Karpas-422 (cell line): ENCODE measurements around the gene SUPT3H. TPM values are rescaled to one million over a fixed set of nuclear protein-coding genes. Genes with fewer than 3 reads are reported as not detected.

Experiments used
- DNase-seq: peaks from one replicate; pipeline ENCODE4 v3.0.0-alpha.2; 2015
- H2AFZ ChIP-seq: fragments of 200-600 bp; sonication (generic); 2 replicates; pipeline ENCODE4 v1.6.1; 2014; ENCODE audit warnings: antibody characterized with exemption, low read length, mixed read lengths
- H3K27ac ChIP-seq: fragments of 200-600 bp; sonication (generic); 2 replicates; pipeline ENCODE4 v1.5.1; 2014; ENCODE audit warnings: mild to moderate bottlenecking, low read length, moderate library complexity
- H3K27me3 ChIP-seq: fragments of 200-600 bp; sonication (generic); 2 replicates; pipeline ENCODE4 v1.6.1; 2014; ENCODE audit warnings: low read length, mixed read lengths
- H3K36me3 ChIP-seq: fragments of 200-600 bp; sonication (generic); 2 replicates; pipeline ENCODE4 v1.6.1; 2014; ENCODE audit warnings: low read length, mixed read lengths; ENCODE audit not compliant: insufficient read depth
- H3K4me1 ChIP-seq: fragments of 200-600 bp; sonication (generic); 2 replicates; pipeline ENCODE4 v1.6.1; 2014; ENCODE audit warnings: mild to moderate bottlenecking, low read length, mixed read lengths
- H3K4me2 ChIP-seq: fragments of 200-600 bp; sonication (generic); 2 replicates; pipeline ENCODE4 v1.6.1; 2014; ENCODE audit warnings: low read length, low read depth, mild to moderate bottlenecking; ENCODE audit not compliant: poor library complexity, severe bottlenecking
- H3K4me3 ChIP-seq: fragments of 200-600 bp; sonication (generic); 2 replicates; pipeline ENCODE4 v1.5.1; 2014; ENCODE audit warnings: mild to moderate bottlenecking, antibody characterized with exemption, low read length, mixed read lengths
- H3K79me2 ChIP-seq: fragments of 200-600 bp; sonication (generic); 2 replicates; pipeline ENCODE4 v1.6.1; 2014; ENCODE audit warnings: mild to moderate bottlenecking, low read length, mixed read lengths
- H3K9ac ChIP-seq: fragments of 200-600 bp; sonication (generic); 2 replicates; pipeline ENCODE4 v1.6.0; 2014; ENCODE audit warnings: low read length
- H3K9me2 ChIP-seq: fragments of 200-600 bp; sonication (generic), shearing (Covaris generic); replicated peaks from 2 replicates; pipeline ENCODE4 v1.6.0; 2014; ENCODE audit warnings: mild to moderate bottlenecking, low read length, moderate library complexity; ENCODE audit not compliant: insufficient read depth
- H3K9me3 ChIP-seq: fragments of 300-700, 200-600 bp; sonication (generic); 2 replicates; pipeline ENCODE4 v1.6.1; 2014; ENCODE audit warnings: low read length, mixed read lengths
- H4K20me1 ChIP-seq: fragments of 200-600 bp; sonication (generic); 2 replicates; pipeline ENCODE4 v1.6.1; 2014; ENCODE audit warnings: mild to moderate bottlenecking, antibody characterized with exemption, low read length, low read depth; ENCODE audit not compliant: insufficient read depth
- total RNA-seq: library from RNA; depleted of rRNA; stranded (reverse); fragments of >200 nt; shearing (Covaris generic); gene quantifications from 2 replicates; pipeline ENCODE4 v1.2.3, GENCODE V29; 2014; ENCODE audit warnings: low replicate concordance

The SUPT3H gene
- total RNA-seq, 1 experiment from 2014 or later: 2.6 TPM

- no peaks in the 10 kb centered on the region for H4K20me1 ChIP-seq
- no peak overlapping the region for H3K4me2 ChIP-seq
- no peak overlapping the region for H3K4me3 ChIP-seq
- H2AFZ ChIP-seq: no peak overlapping the region
- no peaks in the 10 kb centered on the region for H3K9me2 ChIP-seq
- H3K36me3 ChIP-seq: no peaks in the 10 kb centered on the region
- no peak overlapping the region for H3K9ac ChIP-seq
- H3K27me3 ChIP-seq: no peaks in the 10 kb centered on the region
- no peak overlapping the region for H3K27ac ChIP-seq
- no peaks in the 10 kb centered on the region for H3K4me1 ChIP-seq
- H3K79me2 ChIP-seq: no peaks in the 10 kb centered on the region
- no peak for DNase-seq
- H3K9me3 ChIP-seq: no peaks in the 10 kb centered on the region
Measured at GRCh38 chr6:45098256-45098655, 279.5 kb downstream of the SUPT3H start.

GRCh38 chr6:45094831-45095230 lies 282.9 kb downstream of the SUPT3H start:
- no peaks in the 10 kb centered on the region for H3K9me2 ChIP-seq

GRCh38 chr6:45092135-45092534 lies 285.6 kb downstream of the SUPT3H start:
- Histone ChIP-seq H3K4me3 (no peak overlapping the region), H3K27me3 (no peaks in the 10 kb centered on the region), H3K9me3 (no peaks in the 10 kb centered on the region), H2AFZ (no peak overlapping the region), H3K9me2 (no peaks in the 10 kb centered on the region), H4K20me1 (no peaks in the 10 kb centered on the region), H3K9ac (no peak overlapping the region), H3K4me2 (no peak overlapping the region), H3K27ac (no peak overlapping the region), H3K4me1 (no peaks in the 10 kb centered on the region), H3K36me3 (no peaks in the 10 kb centered on the region), H3K79me2 (no peaks in the 10 kb centered on the region)
- no peak for DNase-seq

More at GRCh38 chr6:45094831-45095230, 282.9 kb downstream of the SUPT3H start:
- no peaks in the 10 kb centered on the region for H3K79me2 ChIP-seq
- H3K36me3 ChIP-seq: no peaks in the 10 kb centered on the region
- no peak overlapping the region for H3K9ac ChIP-seq
- no peaks in the 10 kb centered on the region for H4K20me1 ChIP-seq
- H3K4me2 ChIP-seq: no peak overlapping the region
- no peak overlapping the region for H3K27ac ChIP-seq
- H3K27me3 ChIP-seq: no peaks in the 10 kb centered on the region
- no peaks in the 10 kb centered on the region for H3K9me3 ChIP-seq
- H3K4me3 ChIP-seq: no peak overlapping the region
- no peaks in the 10 kb centered on the region for H3K4me1 ChIP-seq
- DNase-seq: no peak
- no peak overlapping the region for H2AFZ ChIP-seq

- no peak overlapping the region for H3K27ac ChIP-seq
- H3K27me3 ChIP-seq: no peaks in the 10 kb centered on the region
- no peak overlapping the region for H3K4me2 ChIP-seq
- H3K9ac ChIP-seq: no peak overlapping the region
- H3K9me3 ChIP-seq: no peaks in the 10 kb centered on the region
- no peaks in the 10 kb centered on the region for H4K20me1 ChIP-seq
- no peak overlapping the region for H3K4me3 ChIP-seq
- no peaks in the 10 kb centered on the region for H3K9me2 ChIP-seq
- DNase-seq: peak; percentile 43
- H3K36me3 ChIP-seq: no peaks in the 10 kb centered on the region
- H3K4me1 ChIP-seq: no peaks in the 10 kb centered on the region
- no peaks in the 10 kb centered on the region for H3K79me2 ChIP-seq
- no peak overlapping the region for H2AFZ ChIP-seq
Measured at GRCh38 chr6:45086360-45087084, 291.2 kb downstream of the SUPT3H start.

GRCh38 chr6:45084257-45084656 lies 293.5 kb downstream of the SUPT3H start:
- DNase-seq: no peak
- no peaks in the 10 kb centered on the region for H3K27me3 ChIP-seq
- no peak overlapping the region for H2AFZ ChIP-seq
- H3K4me3 ChIP-seq: no peak overlapping the region
- no peaks in the 10 kb centered on the region for H3K79me2 ChIP-seq
- no peaks in the 10 kb centered on the region for H4K20me1 ChIP-seq
- no peaks in the 10 kb centered on the region for H3K9me3 ChIP-seq
- no peak overlapping the region for H3K27ac ChIP-seq
- H3K9ac ChIP-seq: no peak overlapping the region
- no peaks in the 10 kb centered on the region for H3K36me3 ChIP-seq
- H3K4me1 ChIP-seq: no peaks in the 10 kb centered on the region
- no peak overlapping the region for H3K4me2 ChIP-seq
- H3K9me2 ChIP-seq: no peaks in the 10 kb centered on the region

- H3K9me2 ChIP-seq: no peaks in the 10 kb centered on the region
- H3K4me3 ChIP-seq: no peak overlapping the region
- H3K27me3 ChIP-seq: no peaks in the 10 kb centered on the region
- no peak overlapping the region for H2AFZ ChIP-seq
- no peak overlapping the region for H3K9ac ChIP-seq
- H3K4me1 ChIP-seq: no peaks in the 10 kb centered on the region
- DNase-seq: no peak
- H3K27ac ChIP-seq: no peak overlapping the region
- no peak overlapping the region for H3K4me2 ChIP-seq
- no peaks in the 10 kb centered on the region for H3K9me3 ChIP-seq
- H3K79me2 ChIP-seq: no peaks in the 10 kb centered on the region
- H4K20me1 ChIP-seq: no peaks in the 10 kb centered on the region
- no peaks in the 10 kb centered on the region for H3K36me3 ChIP-seq
Measured at GRCh38 chr6:45082091-45082490, 295.6 kb downstream of the SUPT3H start.

- no peak for DNase-seq
Measured at GRCh38 chr6:45081634-45082033, 296.1 kb downstream of the SUPT3H start.

GRCh38 chr6:45078432-45078831 lies 299.3 kb downstream of the SUPT3H start:
- H3K9me3 ChIP-seq: no peaks in the 10 kb centered on the region
- no peaks in the 10 kb centered on the region for H3K36me3 ChIP-seq
- no peaks in the 10 kb centered on the region for H3K79me2 ChIP-seq
- H3K4me2 ChIP-seq: no peak overlapping the region
- H3K9me2 ChIP-seq: no peaks in the 10 kb centered on the region
- no peak overlapping the region for H3K4me3 ChIP-seq
- no peaks in the 10 kb centered on the region; the same call in 1 of the 2 replicates for H3K27me3 ChIP-seq
- H3K27ac ChIP-seq: no peak overlapping the region
- DNase-seq: no peak
- H4K20me1 ChIP-seq: no peaks in the 10 kb centered on the region
- no peak overlapping the region for H3K9ac ChIP-seq
- no peaks in the 10 kb centered on the region for H3K4me1 ChIP-seq
- no peak overlapping the region for H2AFZ ChIP-seq

More at GRCh38 chr6:45081634-45082033, 296.1 kb downstream of the SUPT3H start:
- H4K20me1 ChIP-seq: no peaks in the 10 kb centered on the region
- no peaks in the 10 kb centered on the region for H3K9me3 ChIP-seq
- no peaks in the 10 kb centered on the region for H3K79me2 ChIP-seq
- no peak overlapping the region for H3K9ac ChIP-seq
- H3K27me3 ChIP-seq: no peaks in the 10 kb centered on the region
- H3K36me3 ChIP-seq: no peaks in the 10 kb centered on the region
- H3K27ac ChIP-seq: no peak overlapping the region
- no peak overlapping the region for H3K4me3 ChIP-seq
- H3K9me2 ChIP-seq: no peaks in the 10 kb centered on the region
- H2AFZ ChIP-seq: no peak overlapping the region
- no peaks in the 10 kb centered on the region for H3K4me1 ChIP-seq
- no peak overlapping the region for H3K4me2 ChIP-seq
